HepG2 (cell line): ENCODE measurements around the gene RAB30. TPM values are rescaled to one million over a fixed set of nuclear protein-coding genes. Genes with fewer than 3 reads are reported as not detected.
A peak's percentile ranks its signal among the peaks of the same experiment; 100 is the strongest.

Experiments used
- ARHGAP35 ChIP-seq: sonication (generic); formaldehyde crosslinking; IDR thresholded peaks from 2 replicates; pipeline ENCODE4 v1.9.0; 2022; ENCODE audit warnings: mild to moderate bottlenecking, inconsistent platforms, moderate library complexity, missing genetic modification reagents, borderline replicate concordance
- ARNTL ChIP-seq: sonication (generic); formaldehyde crosslinking; IDR thresholded peaks from 2 replicates; pipeline ENCODE4 v1.4.0; 2020; ENCODE audit warnings: mild to moderate bottlenecking, missing genetic modification reagents
- CHCHD3 ChIP-seq: sonication (generic); formaldehyde crosslinking; IDR thresholded peaks from 2 replicates; pipeline ENCODE4 v1.8.0; 2022; ENCODE audit warnings: mild to moderate bottlenecking, missing genetic modification reagents, moderate library complexity
- DNMT3B ChIP-seq: conservative IDR thresholded peaks from 2 replicates; pipeline ENCODE4 v1.6.1; 2016; ENCODE audit warnings: missing biosample characterization, control low read depth
- IRF2 ChIP-seq: IDR thresholded peaks from 2 replicates; pipeline ENCODE4 v1.6.1; 2018; ENCODE audit warnings: missing genetic modification reagents, missing compliant biosample characterization
- KAT7 ChIP-seq: IDR thresholded peaks from 2 replicates; pipeline ENCODE4 v1.6.1; 2018; ENCODE audit warnings: borderline replicate concordance, missing compliant biosample characterization
- MAFK ChIP-seq, 2 experiments: IDR thresholded peaks in 1 of 2; conservative IDR thresholded peaks in 1 of 2; 2 replicates each; pipeline ENCODE4 v1.6.1; 2011; ENCODE audit warnings: improper control_type of control experiment in 2 of 2, low read length in 2 of 2
- MATR3 ChIP-seq: sonication (generic); formaldehyde crosslinking; IDR thresholded peaks from 2 replicates; pipeline ENCODE4 v1.4.0; 2020; ENCODE audit warnings: missing genetic modification reagents
- POLR2A ChIP-seq, 2 experiments: IDR thresholded peaks; 2 replicates each; pipeline ENCODE4 v1.6.1; 2011; ENCODE audit warnings: low read depth in 2 of 2, low read length in 2 of 2, mild to moderate bottlenecking in 1 of 2, moderate library complexity in 1 of 2; ENCODE audit not compliant: insufficient read depth in 1 of 2
- RAD51 ChIP-seq: fragments of 450-650 bp; IDR thresholded peaks from 2 replicates; pipeline ENCODE4 v1.6.1; 2016; ENCODE audit warnings: borderline replicate concordance
- RORA ChIP-seq: sonication (generic); formaldehyde crosslinking; IDR thresholded peaks from 2 replicates; pipeline ENCODE4 v1.5.0; 2020; ENCODE audit warnings: mild to moderate bottlenecking, missing genetic modification reagents, moderate library complexity
- SALL2 ChIP-seq: sonication (generic); formaldehyde crosslinking; IDR thresholded peaks from 2 replicates; pipeline ENCODE4 v1.8.1; 2023; ENCODE audit warnings: mild to moderate bottlenecking, missing genetic modification reagents, inconsistent platforms
- SAP130 ChIP-seq: IDR thresholded peaks from 2 replicates; pipeline ENCODE4 v1.6.1; 2016; ENCODE audit warnings: low read depth
- SPEN ChIP-seq: sonication (generic); formaldehyde crosslinking; IDR thresholded peaks from 2 replicates; pipeline ENCODE4 v1.5.1; 2020; ENCODE audit warnings: low read depth, mild to moderate bottlenecking, missing genetic modification reagents
- TBP ChIP-seq: sonication (generic); formaldehyde crosslinking; IDR thresholded peaks from 2 replicates; pipeline ENCODE4 v1.5.0; 2020; ENCODE audit warnings: missing genetic modification reagents
- TBX3 ChIP-seq: fragments of 450-650 bp; IDR thresholded peaks from 2 replicates; pipeline ENCODE4 v1.6.1; 2017; ENCODE audit warnings: antibody characterized with exemption, mild to moderate bottlenecking, inconsistent platforms, borderline replicate concordance
- ZFP41 ChIP-seq: sonication (generic); formaldehyde crosslinking; IDR thresholded peaks from 2 replicates; pipeline ENCODE4 v1.4.0; 2020; ENCODE audit warnings: mild to moderate bottlenecking, missing genetic modification reagents, borderline replicate concordance
- ZNF256 ChIP-seq: sonication (generic); formaldehyde crosslinking; conservative IDR thresholded peaks from 2 replicates; pipeline ENCODE4 v1.4.0; 2020; ENCODE audit warnings: missing genetic modification reagents
- ZNF292 ChIP-seq: sonication (generic); formaldehyde crosslinking; IDR thresholded peaks from 2 replicates; pipeline ENCODE4 v1.8.1; 2022; ENCODE audit warnings: mild to moderate bottlenecking, low read depth, missing genetic modification reagents, borderline replicate concordance
- ZNF446 ChIP-seq: sonication (generic); formaldehyde crosslinking; IDR thresholded peaks from 2 replicates; pipeline ENCODE4 v1.5.0; 2020; ENCODE audit warnings: mild to moderate bottlenecking, missing genetic modification reagents
- ZNF75D ChIP-seq: sonication (generic); formaldehyde crosslinking; IDR thresholded peaks from 2 replicates; pipeline ENCODE4 v1.8.1; 2023; ENCODE audit warnings: missing genetic modification reagents, mild to moderate bottlenecking, borderline replicate concordance
- ZNF777 ChIP-seq: sonication (generic); formaldehyde crosslinking; IDR thresholded peaks from 2 replicates; pipeline ENCODE4 v1.4.0; 2020; ENCODE audit warnings: missing genetic modification reagents
- ZNF850 ChIP-seq: sonication (generic); formaldehyde crosslinking; conservative IDR thresholded peaks from 2 replicates; pipeline ENCODE4 v1.9.0; 2021; ENCODE audit warnings: mild to moderate bottlenecking, missing genetic modification reagents
- ZNF883 ChIP-seq: sonication (generic); formaldehyde crosslinking; IDR thresholded peaks from 2 replicates; pipeline ENCODE4 v1.5.1; 2020; ENCODE audit warnings: mild to moderate bottlenecking, missing genetic modification reagents; ENCODE audit errors: not compliant biosample characterization
- polyA plus RNA-seq, 8 experiments: library from polyadenylated mRNA; depleted of rRNA in 3 of 8; stranded (reverse) in 7 of 8; unstranded in 1 of 8; fragments of >200 nt; fragmentation: Illumina TruSeq in 4 of 8; extraction: Trizol in 4 of 8; gene quantifications; 2 replicates each; pipeline versions ENCODE4 v1.2.1 to v1.2.3, GENCODE V29; 2011 to 2016; ENCODE audit warnings: low read depth in 4 of 8, missing spikeins in 1 of 8, mixed read lengths in 1 of 8; ENCODE audit not compliant: insufficient read depth in 1 of 8
- total RNA-seq, 5 experiments: library from RNA; depleted of rRNA; stranded (reverse); fragments of >200 nt; fragmentation: Illumina TruSeq; extraction: Trizol; gene quantifications; 2 replicates each; pipeline ENCODE4 v1.2.3, GENCODE V29; 2016; ENCODE audit warnings: low read depth in 1 of 5
- TF ChIP-seq, protein P1 (sequence below): sonication (generic); formaldehyde crosslinking; IDR thresholded peaks from 2 replicates; pipeline ENCODE4 v1.5.0; 2020; ENCODE audit warnings: mild to moderate bottlenecking, missing genetic modification reagents
- TF ChIP-seq, protein P2 (sequence below): sonication (generic); formaldehyde crosslinking; IDR thresholded peaks from 2 replicates; pipeline ENCODE4 v1.5.0; 2020; ENCODE audit warnings: missing genetic modification reagents
- TF ChIP-seq, protein P3 (sequence below): sonication (generic); formaldehyde crosslinking; IDR thresholded peaks from 2 replicates; pipeline ENCODE4 v1.5.1; 2020; ENCODE audit warnings: missing genetic modification reagents, mild to moderate bottlenecking, borderline replicate concordance

Gene RAB30
- total and polyA plus RNA-seq, 2 of the 13 experiments (the other 11 are each of a cell fraction or from before 2014, with no cell fraction given): 3.7 to 5.0 TPM

DNA sequence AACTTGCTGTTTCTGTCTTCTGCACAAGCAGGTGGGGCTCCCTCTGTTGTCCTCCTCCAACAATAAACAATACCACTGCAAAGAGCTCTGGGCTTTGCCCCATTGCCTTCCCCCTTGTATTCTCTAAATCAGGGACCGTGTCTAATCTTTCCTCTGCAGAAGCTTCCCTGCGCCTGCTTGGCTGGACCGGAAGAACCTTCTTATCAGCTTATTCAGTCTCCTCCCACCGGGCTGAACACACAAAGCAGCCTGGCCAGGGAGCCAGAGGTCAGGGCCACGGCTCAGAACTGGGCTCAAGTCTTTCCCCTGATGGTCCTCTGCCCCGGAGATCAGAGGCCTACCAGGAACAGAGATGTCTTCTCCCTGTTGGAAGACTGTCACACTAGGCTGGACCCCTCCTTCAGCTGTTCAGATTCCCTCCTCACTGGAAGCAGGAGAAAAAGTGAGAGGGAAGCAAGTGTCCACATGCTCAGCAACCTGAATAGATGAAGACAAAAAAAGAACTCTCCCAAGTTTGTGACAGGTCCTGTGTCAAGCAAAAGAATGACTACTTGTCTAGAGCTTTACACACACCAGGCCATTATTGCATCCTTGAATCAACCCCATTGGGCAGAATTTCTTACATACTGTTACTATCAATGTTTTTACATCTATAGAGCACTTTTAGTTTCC, 63.7 kb downstream of the RAB30 start (continued):
- TF ChIP-seq, protein P1, sequence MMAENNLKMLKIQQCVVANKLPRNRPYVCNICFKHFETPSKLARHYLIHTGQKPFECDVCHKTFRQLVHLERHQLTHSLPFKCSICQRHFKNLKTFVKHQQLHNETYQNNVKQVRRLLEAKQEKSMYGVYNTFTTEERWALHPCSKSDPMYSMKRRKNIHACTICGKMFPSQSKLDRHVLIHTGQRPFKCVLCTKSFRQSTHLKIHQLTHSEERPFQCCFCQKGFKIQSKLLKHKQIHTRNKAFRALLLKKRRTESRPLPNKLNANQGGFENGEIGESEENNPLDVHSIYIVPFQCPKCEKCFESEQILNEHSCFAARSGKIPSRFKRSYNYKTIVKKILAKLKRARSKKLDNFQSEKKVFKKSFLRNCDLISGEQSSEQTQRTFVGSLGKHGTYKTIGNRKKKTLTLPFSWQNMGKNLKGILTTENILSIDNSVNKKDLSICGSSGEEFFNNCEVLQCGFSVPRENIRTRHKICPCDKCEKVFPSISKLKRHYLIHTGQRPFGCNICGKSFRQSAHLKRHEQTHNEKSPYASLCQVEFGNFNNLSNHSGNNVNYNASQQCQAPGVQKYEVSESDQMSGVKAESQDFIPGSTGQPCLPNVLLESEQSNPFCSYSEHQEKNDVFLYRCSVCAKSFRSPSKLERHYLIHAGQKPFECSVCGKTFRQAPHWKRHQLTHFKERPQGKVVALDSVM: no peak
- TF ChIP-seq ZNF850 (CRISPR knock-in tag): no peak
- TF ChIP-seq CHCHD3 (CRISPR knock-in tag): no peak
- no peak for TF ChIP-seq ARHGAP35
- TF ChIP-seq TBP (CRISPR knock-in tag): no peak
- TF ChIP-seq DNMT3B (CRISPR knock-in tag): no peak
- no peak for TF ChIP-seq ZNF883 (CRISPR knock-in tag)
- TF ChIP-seq, protein P2, sequence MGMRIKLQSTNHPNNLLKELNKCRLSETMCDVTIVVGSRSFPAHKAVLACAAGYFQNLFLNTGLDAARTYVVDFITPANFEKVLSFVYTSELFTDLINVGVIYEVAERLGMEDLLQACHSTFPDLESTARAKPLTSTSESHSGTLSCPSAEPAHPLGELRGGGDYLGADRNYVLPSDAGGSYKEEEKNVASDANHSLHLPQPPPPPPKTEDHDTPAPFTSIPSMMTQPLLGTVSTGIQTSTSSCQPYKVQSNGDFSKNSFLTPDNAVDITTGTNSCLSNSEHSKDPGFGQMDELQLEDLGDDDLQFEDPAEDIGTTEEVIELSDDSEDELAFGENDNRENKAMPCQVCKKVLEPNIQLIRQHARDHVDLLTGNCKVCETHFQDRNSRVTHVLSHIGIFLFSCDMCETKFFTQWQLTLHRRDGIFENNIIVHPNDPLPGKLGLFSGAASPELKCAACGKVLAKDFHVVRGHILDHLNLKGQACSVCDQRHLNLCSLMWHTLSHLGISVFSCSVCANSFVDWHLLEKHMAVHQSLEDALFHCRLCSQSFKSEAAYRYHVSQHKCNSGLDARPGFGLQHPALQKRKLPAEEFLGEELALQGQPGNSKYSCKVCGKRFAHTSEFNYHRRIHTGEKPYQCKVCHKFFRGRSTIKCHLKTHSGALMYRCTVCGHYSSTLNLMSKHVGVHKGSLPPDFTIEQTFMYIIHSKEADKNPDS: no peak
- no peak for TF ChIP-seq MATR3
- TF ChIP-seq POLR2A (IDR thresholded peaks at IDR 0.05; ENCODE audit: insufficient read depth in 1 of 2, low read depth in 2 of 2, low read length in 2 of 2): no peak
- 0 out of 2 replicates have a peak, but pooled peaks have one; percentile 34 for TF ChIP-seq ZNF256 (CRISPR knock-in tag)
- TF ChIP-seq ZNF446 (CRISPR knock-in tag): no peak
- no peak for TF ChIP-seq TBX3
- TF ChIP-seq SALL2 (CRISPR knock-in tag): 0 out of 2 replicates have a peak, but pooled peaks have one; percentile 39
- TF ChIP-seq ARNTL: peak; percentile 71; the same call in 1 of the 2 replicates
- TF ChIP-seq ZNF75D (CRISPR knock-in tag): no peak
- peak; percentile 74 for TF ChIP-seq IRF2 (CRISPR knock-in tag)
- TF ChIP-seq RORA: no peak
- TF ChIP-seq RAD51: no peak
- TF ChIP-seq, protein P3, sequence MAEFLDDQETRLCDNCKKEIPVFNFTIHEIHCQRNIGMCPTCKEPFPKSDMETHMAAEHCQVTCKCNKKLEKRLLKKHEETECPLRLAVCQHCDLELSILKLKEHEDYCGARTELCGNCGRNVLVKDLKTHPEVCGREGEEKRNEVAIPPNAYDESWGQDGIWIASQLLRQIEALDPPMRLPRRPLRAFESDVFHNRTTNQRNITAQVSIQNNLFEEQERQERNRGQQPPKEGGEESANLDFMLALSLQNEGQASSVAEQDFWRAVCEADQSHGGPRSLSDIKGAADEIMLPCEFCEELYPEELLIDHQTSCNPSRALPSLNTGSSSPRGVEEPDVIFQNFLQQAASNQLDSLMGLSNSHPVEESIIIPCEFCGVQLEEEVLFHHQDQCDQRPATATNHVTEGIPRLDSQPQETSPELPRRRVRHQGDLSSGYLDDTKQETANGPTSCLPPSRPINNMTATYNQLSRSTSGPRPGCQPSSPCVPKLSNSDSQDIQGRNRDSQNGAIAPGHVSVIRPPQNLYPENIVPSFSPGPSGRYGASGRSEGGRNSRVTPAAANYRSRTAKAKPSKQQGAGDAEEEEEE (CRISPR knock-in tag): no peak
- TF ChIP-seq KAT7 (CRISPR knock-in tag): no peak
- peak; percentile 45; the same call in 1 of the 2 replicates for TF ChIP-seq ZNF292 (CRISPR knock-in tag)
- TF ChIP-seq ZNF777 (CRISPR knock-in tag): no peak
- TF ChIP-seq MAFK (conservative IDR thresholded peaks at IDR 0.05 in 1 of 2, IDR thresholded peaks at IDR 0.05 in 1 of 2; ENCODE audit: low read length in 2 of 2): no peak
- TF ChIP-seq SPEN (CRISPR knock-in tag): peak; percentile 59; the same call in 1 of the 2 replicates
- TF ChIP-seq ZFP41 (CRISPR knock-in tag): no peak
- TF ChIP-seq SAP130 (CRISPR knock-in tag): peak; percentile 78
